NCI-H2171 (cell line): ENCODE results near the gene NCAPD3.

Experiments used
- DNase-seq: peaks from one replicate; lab custom pipeline; 2025; lab: John Stamatoyannopoulos, UW

Gene NCAPD3

DNA sequence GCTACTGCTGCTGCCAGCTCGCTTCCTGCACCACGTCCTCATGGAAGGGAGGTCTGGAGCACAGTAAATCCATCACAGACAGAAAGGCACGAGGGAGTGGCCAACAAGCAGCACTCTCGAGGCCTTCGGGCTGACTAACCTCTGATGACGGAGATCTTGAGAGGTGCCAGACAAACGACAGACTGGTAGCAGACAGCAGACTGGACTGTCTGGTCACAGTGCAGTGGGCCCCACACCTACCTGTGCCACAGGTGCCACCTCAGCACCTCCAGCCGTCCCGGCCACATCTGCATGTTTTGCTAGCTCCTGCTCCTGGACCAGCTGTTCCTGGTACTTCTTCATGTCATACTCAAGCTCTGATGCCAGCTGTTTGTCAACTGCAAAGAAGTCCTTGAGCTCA lies 64.1 kb downstream of the NCAPD3 start:
- no peak for DNase-seq

DNA sequence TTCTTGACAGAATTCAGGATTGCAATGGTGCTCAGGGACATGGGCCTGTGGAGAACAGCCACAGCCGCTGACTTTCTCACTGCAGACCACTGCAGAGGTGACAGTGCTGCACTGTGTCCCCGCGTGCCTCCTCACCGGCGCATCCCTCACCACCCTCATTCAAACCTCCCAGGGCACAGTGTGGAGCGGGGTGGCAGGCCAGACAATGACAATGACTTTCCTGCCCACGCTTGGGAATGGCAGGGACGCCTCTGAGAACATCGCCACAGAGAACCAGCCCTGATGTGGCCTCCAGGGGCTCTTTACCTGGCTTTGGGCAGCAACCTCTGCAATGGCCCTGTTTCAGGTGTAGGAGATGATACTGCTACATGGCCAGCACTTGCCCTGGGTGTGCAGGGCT lies 65.7 kb downstream of the NCAPD3 start:
- no peak for DNase-seq

DNA sequence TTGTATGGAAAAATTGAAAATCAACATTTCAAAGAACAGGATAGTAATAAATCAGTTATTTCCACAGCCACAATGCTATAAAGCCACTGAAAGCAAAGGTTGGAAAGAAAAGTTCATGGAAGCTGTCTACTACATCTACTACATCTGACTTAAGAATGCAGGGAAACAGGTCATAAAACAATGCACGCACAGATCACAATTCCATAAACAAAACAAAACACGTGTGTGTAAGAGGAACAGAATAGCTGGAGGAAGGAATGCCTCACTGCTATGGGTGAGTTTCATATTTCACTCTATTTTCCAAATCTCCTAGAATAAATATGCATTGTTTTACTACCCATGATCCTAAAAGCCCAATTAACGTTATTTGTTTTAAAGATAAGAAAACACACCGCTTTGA lies 66.3 kb downstream of the NCAPD3 start:
- DNase-seq, result no peak

DNA sequence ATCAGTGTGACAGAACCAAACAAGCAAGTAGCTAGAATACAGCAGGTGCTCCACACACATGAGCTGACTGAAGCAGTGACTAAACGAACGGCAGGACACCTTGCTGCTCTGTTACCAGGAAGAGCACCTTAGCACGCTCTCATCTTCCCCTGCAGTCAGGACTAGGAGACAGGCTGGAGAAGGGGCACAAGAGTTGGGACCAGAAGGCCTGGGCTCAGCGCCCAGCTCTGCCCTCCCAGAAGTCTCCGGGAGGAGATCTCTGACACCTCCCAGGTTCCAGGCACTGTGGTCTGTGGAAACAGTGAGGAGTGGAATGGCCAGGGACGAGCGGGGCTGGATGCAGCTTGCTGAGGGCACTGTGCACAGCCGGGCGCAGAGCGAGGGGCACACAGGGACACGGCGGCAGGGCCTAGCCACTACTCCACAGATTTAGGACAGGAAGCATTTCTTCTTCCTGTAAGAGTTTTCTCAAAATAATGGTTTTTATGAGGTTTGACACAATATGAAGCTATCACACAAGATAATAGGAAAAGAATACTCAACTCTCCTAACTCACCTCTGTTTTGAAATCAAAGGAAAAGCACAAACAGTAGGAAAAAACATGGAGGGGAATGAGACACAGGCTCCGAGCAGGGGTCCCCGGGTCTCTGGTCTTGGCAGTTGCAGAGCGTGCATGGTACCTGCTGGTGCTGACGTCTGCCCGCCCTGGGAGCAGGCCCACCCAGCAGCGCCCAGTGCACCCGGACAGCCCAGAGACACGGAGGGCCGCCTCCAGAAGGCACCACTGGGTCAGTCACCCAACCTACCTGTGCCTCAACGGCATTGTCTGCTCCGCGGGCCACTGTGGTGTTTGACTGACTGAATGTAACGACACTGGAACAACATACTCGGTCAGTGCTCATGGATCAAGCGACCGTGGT lies 67.6 kb downstream of the NCAPD3 start:
- DNase-seq, result no peak

DNA sequence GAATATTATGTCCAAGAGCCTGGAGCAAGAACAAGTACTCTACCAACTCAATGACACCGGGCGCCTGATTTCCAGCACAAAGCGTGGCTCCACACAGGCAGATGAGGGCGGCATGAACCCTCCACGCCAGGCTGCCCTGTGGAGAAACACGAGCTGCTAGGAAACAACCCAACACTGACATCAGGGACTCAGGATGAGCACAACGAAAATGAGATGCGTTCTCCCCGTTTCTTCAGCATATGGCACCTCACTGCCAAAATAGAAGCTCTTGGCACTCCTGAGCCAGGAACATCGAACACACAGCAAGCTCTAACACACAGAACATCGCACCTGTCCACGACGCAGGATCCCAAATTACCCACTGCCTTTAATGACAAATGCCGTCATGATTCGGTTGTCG lies 68.3 kb downstream of the NCAPD3 start:
- DNase-seq, result no peak

DNA sequence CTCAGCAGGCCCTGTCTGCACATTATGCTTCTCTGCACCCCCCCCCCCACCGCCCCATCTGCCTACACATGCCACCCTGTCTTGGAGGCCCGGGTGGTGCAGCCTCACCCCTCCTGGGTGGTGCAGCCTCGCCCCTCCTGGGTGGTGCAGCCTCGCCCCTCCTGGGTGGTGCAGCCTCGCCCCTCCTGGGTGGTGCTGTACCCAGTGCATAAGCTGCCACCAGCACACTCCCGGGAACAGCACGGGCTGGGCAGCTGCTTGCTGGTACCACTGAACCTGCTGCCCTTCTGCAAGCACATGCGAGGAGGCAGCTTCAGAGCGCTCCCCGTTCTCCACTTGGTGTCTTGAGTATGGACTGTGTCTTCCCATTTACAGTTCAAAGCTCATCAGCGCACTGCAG lies 69.3 kb downstream of the NCAPD3 start:
- DNase-seq, result no peak

DNA sequence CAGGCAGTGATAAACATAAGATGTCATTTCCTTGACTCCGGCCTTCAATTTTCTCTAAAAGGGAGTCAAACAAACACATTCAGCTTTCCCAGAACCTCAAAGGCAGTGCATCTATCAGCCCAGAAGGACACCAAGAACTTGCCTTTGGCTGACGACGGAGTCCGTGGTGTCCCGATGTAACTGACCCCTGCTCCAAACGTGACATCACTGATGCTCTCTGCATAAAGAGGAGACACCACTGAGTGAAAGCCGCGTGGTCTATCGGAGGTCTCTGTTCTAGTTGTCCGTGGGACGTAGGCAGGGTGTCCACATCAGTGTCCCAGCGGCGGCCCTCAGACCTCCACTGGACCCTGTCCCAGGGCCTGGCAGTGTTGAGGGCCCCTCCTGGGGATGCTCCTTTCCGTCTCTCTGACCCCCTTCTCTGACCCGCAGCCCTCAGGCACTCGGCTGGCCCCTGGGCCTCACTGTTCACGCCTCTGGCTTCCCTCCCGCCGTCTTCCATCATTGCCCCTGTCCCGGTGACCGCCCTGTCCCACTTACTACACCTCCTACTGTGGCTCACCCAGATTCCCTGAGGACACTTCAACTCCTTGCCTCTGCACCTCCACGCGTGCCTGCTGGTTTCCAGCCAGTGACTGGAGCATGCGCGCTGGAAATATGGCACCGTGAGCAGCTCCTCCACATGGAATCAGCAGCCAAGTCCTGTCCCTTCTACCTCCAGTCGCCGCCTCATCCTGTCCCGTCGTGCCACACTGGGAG lies 70.4 kb downstream of the NCAPD3 start:
- DNase-seq, result no peak

DNA sequence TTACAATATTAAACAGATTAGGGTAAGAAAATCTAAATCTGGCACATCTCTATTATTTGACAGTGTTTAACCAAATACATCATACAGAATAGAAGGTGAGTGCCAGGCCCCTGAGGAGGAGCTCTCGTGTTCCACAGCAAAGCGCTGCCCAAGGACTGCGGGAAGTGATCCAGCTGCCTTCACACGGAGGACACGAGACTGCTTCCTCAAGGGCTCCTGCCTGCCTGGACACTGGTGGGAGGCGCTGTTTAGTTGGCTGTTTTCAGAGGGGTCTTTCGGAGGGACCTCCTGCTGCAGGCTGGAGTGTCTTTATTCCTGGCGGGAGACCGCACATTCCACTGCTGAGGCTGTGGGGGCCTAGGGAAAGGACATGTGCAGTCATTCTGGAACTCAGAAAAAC lies 71.1 kb downstream of the NCAPD3 start:
- DNase-seq, result no peak

DNA sequence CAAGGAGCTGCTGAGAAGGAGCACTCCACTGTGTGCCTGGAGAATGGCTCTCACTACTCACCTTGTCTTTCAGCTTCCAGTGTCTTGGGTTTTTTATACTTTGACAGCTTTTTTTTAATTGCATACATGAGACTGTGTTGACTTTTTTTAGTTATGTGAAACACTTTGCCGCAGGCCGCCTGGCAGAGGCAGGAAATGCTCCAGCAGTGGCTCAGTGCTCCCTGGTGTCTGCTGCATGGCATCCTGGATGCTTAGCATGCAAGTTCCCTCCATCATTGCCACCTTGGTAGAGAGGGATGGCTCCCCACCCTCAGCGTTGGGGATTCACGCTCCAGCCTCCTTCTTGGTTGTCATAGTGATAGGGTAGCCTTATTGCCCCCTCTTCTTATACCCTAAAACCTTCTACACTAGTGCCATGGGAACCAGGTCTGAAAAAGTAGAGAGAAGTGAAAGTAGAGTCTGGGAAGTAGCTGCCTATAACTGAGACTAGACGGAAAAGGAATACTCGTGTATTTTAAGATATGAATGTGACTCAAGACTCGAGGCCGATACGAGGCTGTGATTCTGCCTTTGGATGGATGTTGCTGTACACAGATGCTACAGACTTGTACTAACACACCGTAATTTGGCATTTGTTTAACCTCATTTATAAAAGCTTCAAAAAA lies 72.6 kb downstream of the NCAPD3 start:
- no peak for DNase-seq

DNA sequence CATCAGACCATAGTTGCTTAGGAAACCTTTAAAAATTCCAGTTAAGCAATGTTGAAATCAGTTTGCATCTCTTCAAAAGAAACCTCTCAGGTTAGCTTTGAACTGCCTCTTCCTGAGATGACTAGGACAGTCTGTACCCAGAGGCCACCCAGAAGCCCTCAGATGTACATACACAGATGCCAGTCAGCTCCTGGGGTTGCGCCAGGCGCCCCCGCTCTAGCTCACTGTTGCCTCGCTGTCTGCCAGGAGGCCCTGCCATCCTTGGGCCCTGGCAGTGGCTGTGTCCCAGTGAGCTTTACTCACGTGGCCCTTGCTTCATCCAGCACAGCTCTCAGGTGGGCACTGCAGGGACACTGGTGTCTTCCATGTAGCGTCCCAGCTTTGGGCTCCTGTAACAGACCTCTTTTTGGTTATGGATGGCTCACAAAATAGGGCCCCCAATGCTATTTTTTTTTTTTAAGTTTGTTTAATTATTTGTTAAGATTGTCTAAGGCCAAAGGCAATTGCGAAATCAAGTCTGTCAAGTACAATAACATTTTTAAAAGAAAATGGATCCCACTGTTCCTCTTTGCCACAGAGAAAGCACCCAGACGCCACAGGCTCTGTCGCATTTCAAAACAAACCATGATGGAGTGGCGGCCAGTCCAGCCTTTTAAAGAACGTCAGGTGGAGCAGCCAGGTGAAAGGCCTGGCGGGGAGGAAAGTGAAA lies 73.4 kb downstream of the NCAPD3 start:
- no peak for DNase-seq

DNA sequence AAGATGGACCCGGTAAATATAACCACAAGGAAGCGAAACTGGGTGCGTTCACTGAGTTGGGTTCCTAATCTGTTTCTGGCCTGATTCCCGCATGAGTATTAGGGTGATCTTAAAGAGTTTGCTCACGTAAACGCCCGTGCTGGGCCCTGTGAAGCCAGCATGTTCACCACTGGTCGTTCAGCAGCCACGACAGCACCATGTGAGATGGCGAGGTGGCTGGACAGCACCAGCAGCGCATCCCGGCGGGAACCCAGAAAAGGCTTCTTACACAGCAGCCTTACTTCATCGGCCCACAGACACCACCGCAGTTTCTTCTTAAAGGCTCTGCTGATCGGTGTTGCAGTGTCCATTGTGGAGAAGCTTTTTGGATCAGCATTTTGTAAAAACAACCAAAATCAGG lies 74.4 kb downstream of the NCAPD3 start:
- no peak for DNase-seq

DNA sequence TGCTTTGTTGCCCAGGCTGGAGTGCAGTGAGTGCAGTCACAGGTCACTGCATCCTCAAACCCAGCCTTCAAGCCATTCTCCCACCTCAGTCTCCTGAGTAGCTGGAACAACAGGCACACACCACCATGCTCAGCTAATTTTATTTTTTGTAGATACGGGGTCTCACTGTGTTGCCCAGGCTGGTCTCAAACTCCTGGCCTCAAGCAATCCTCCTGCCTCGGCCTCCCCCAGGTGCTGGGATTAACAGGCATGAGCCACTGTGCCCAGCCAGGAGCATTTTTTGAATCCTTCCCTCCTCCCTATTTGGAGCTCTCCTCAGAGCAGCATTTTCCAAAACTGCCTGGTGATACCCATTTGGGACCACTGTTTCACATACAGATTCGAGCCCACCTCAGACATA lies 77.2 kb downstream of the NCAPD3 start:
- DNase-seq, result no peak

DNA sequence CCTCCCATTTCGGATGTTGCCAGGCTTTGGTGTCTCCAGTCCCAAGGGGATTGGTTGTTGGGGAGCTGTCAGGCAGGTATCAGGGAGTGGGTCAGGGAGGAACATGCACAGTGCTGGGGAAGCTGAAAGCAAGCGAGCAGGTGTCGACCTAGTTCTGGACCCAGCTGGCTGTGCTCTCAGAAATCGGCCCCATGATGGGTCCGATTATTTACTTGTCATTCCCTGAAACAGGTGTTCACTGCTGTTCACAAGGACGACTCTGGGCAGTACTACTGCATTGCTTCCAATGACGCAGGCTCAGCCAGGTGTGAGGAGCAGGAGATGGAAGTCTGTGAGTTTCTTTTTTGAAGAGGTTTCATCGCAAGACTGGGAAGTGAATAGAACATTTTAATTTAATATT lies 78.1 kb downstream of the NCAPD3 start:
- no peak for DNase-seq

DNA sequence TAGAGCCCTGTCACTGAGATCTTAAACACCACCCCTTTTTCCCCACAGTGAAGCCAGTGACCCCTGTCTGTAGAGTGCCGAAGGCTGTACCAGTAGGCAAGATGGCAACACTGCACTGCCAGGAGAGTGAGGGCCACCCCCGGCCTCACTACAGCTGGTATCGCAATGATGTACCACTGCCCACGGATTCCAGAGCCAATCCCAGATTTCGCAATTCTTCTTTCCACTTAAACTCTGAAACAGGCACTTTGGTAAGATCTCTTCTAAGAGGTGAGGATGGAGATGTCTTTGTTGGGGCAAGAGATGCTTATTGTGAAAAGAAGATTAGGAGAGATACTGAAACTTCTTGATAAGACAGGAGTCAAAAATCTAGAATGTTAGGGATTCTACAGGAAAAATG lies 79.0 kb downstream of the NCAPD3 start:
- DNase-seq, result no peak

DNA sequence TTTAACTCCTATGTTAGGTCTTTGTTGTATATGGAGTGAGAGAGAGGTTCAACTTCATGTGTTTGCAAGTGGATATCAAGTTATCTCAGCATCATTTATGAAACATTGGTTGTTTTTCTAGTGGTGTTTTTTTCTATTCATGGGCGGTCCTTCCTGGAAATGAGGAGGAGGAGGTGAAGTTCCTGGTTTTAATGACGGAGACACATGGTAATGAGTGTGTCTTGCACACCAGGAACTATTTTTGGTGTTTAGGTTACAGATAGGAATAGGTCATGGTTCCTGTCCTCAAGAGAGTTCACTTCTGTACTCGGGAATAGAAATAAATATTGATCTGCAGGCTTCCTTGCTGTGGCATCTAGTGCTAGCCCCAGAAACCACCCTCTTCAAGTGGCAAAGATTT lies 80.0 kb downstream of the NCAPD3 start:
- no peak for DNase-seq

DNA sequence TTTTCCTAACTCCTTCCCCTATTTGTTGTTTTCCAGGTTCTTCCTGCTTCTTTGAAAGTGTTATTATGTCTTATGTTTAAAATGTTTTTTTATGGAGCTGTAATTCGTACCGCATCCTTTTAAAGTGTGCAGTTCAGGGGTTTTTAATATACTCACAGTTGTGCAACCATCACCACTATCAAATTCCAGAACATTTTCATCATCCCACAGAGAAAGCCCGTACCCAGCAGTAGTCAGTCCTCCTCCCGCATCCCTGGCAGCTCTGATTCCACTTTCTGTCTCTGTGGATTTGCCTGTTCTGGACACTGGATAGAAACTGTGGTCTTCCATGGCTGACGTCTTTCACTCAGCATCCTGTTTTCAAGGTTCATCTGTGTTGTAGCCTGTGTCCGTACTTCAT lies 81.2 kb downstream of the NCAPD3 start:
- no peak for DNase-seq

DNA sequence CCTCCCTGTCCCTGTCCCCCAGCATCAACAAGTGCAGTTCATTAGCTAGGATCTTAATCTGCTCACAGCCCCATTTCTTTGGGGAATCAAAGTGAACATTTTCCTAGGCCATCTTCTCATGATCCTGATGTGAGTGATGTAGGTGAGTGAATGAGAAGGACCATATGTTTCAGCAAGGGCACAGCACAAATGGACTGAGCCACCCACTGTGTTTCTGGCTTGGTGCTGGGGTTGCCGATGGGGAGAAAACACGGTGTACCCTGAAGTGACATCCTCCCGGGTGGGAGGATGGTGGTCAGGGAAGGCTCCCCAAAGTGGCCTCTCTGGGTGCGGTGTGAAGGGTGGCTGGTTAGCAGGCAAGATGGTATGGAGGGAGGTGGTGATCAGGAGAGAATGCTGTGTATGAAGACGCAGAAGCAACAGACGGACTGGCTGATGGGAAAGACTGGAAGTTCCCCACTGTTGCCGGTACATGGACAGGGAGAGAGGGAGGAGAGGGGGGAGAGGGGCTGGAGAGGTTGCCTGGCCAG lies 82.7 kb downstream of the NCAPD3 start:
- no peak for DNase-seq

DNA sequence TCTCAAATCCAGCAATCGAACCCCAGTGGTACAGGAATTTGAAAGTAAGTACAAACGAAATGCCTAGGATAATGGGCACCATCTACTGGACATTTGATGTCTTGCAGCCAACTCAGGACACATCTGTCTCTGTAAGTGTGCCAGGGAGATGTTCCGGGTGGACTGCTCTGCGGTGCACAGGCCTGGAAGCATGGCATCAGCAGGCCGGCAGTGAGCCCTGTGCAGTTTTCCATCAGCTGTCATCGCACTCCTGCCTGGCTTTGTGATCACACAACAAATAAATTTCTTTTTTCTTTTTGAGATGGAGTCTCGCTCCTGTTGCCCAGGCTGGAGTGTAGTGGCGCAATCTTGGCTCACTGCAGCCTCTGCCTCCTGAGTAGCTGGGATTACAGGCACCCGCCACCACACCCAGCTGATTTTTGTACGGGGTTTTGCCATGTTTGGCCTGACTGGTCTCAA lies 83.9 kb downstream of the NCAPD3 start:
- DNase-seq, result peak; percentile 31

DNA sequence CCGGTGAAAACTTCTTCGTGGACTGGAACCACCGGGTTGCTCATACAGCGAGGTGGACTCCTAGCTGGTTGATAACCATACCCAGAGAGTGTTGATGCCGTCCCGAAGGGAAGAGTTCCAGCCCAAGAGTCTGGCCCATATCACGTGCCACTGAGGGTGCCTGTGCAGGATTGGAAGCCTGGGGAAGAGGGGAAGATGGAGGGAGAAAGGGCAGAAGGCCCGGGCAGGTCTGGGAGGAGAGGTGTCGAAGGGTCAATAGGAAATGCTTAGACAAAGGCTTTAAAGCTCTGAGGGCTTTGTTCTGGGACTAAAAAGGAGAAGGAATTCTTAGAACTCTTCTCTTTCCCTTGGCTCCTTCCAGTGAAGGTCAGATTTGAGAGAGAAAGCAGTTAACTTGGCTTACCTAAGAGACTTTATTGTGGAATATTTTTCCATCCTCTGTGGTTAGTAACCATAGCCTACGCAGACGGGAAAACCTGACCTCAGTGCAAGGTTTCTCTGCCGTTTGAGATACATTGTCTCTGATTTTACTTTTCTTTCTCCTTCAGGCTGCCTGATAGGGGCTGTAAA lies 84.4 kb downstream of the NCAPD3 start:
- DNase-seq, result no peak

DNA sequence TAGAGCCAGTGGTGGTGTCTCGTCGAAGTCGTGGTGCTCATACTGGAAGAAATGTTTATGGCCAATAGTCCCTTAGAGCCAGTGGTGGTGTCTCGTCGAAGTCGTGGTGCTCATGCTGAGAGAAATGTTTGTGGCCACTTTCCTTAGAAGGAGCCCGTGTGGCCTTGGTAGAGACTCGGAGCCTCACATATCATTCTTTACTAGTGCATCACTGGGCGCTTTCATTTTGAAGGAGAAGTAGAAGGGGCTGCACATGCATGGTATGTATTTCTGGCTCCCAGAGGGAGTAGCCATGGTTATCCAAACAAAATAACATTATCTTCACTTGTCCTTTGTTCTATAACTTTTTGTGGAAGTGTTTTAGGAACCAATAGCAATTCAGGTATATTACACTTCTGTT lies 85.4 kb downstream of the NCAPD3 start:
- no peak for DNase-seq

DNA sequence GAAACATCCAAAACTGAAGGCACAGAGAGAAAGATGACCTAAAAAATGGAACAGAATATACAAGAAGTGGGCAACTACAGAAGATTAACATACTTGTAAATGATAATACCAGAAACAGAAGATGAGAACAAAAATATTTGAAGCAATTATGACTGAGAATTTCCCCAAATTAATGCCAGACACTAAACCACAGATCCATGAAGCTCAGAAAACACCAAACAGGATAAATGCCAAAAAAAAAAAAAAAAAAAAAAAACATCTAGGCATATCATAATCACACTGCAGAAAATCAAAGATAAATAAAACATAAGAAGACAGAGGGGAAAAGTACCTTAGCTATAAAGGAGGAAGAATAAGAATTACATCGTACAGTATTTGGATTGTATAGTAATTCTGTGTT lies 89.6 kb downstream of the NCAPD3 start:
- DNase-seq, result no peak

DNA sequence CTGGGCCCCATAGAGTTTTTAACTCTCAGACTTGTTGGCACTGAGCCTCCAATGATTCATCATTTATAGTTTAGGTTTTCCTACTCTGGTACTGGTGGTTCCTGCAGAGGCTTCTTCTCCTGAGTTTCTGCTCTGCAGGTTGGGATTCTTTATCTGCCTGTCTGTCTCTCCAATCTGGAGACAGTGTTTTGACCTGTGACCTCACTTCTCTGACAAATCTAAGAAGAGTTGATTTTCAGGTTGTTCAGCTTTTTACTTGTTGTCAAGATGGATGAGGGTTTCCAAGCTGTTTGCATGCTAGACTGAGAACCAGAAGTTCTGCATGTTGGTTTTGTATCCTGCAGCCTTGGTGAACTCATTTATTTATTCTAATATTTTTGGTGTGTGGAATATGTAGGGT lies 91.0 kb downstream of the NCAPD3 start:
- no peak for DNase-seq
